B cell (primary cell): ENCODE measurements around the gene PRKN. TPM values are rescaled to one million over a fixed set of nuclear protein-coding genes. Genes with fewer than 3 reads are reported as not detected.

Experiments
- ATAC-seq: fragments of 200-7000 bp; cut with Tn5 transposase; one replicate; pipeline ENCODE4 v1.10.0; 2021; ENCODE audit warnings: low read depth, mild to moderate bottlenecking, moderate number of reproducible peaks, moderate library complexity
- CTCF ChIA-PET: fragments of 350-600 bp; sonication (Branson Sonifier 250); formaldehyde crosslinking; loops from one replicate; lab custom pipeline; 2021; ENCODE audit warnings: antibody characterized with exemption, inconsistent platforms; lab: Charles Lee
- POLR2A ChIA-PET: fragments of 350-600 bp; sonication (Branson Sonifier 250); formaldehyde crosslinking; loops from one replicate; lab custom pipeline; 2021; ENCODE audit warnings: antibody characterized with exemption; lab: Charles Lee
- DNase-seq: peaks from one replicate; pipeline ENCODE4 v3.0.0; 2013
- H2AFZ ChIP-seq: 2 replicates; pipeline ENCODE4 v1.6.1; 2012; ENCODE audit warnings: mild to moderate bottlenecking, low read depth, low read length; ENCODE audit not compliant: insufficient read depth, poor library complexity, severe bottlenecking
- H3K27ac ChIP-seq, 2 donors: 1 replicate in 1 of 2; 2 replicates in 1 of 2; pipeline ENCODE4 v1.5.1; 2012 to 2013; ENCODE audit warnings: low read length in 2 of 2, mild to moderate bottlenecking in 2 of 2, moderate library complexity in 1 of 2
- H3K27me3 ChIP-seq, 4 experiments: fragments of 200-600 bp in 1 of 4; sonication (generic) in 1 of 4; replicated peaks in 1 of 4; 1 replicate in 2 of 4; 2 replicates in 2 of 4; pipeline versions ENCODE4 v1.6.1 to v1.7.0; 2013 to 2016; ENCODE audit warnings: low read length in 3 of 4, mild to moderate bottlenecking in 2 of 4, mixed read lengths in 1 of 4, moderate library complexity in 1 of 4; ENCODE audit not compliant: insufficient read depth in 4 of 4, control insufficient read depth in 3 of 4; ENCODE audit errors: control extremely low read depth in 1 of 4
- H3K36me3 ChIP-seq, 2 experiments: replicated peaks in 1 of 2; 1 replicate in 1 of 2; 2 replicates in 1 of 2; pipeline versions ENCODE4 v1.6.1 to v1.7.1; 2013; ENCODE audit warnings: low read length in 1 of 2; ENCODE audit not compliant: insufficient read depth in 2 of 2, control insufficient read depth in 1 of 2; ENCODE audit errors: control extremely low read depth in 1 of 2, extremely low read depth in 1 of 2
- H3K4me1 ChIP-seq, 2 donors: fragments of 200-600 bp in 1 of 2; sonication (generic) in 1 of 2; 1 replicate in 1 of 2; 2 replicates in 1 of 2; pipeline versions ENCODE4 v1.5.1 to v1.6.1; 2013 to 2017; ENCODE audit warnings: low read length in 2 of 2; ENCODE audit not compliant: control insufficient read depth in 2 of 2, insufficient read depth in 2 of 2
- H3K4me2 ChIP-seq: replicated peaks from 2 replicates; pipeline ENCODE3; 2012; ENCODE audit warnings: mild to moderate bottlenecking, low read depth, low read length; ENCODE audit not compliant: poor library complexity, severe bottlenecking
- H3K4me3 ChIP-seq, 5 experiments: fragments of 200-600 bp in 1 of 5; sonication (generic) in 1 of 5; 1 replicate in 3 of 5; 2 replicates in 2 of 5; pipeline versions ENCODE4 v1.5.1 to v1.7.0; 2011 to 2016; ENCODE audit warnings: low read length in 4 of 5, mild to moderate bottlenecking in 4 of 5, low read depth in 2 of 5, control low read depth in 1 of 5, moderate library complexity in 1 of 5; ENCODE audit not compliant: insufficient read depth in 1 of 5; ENCODE audit errors: control extremely low read depth in 1 of 5, extremely low read depth in 1 of 5
- H3K79me2 ChIP-seq: fragments of 200-600 bp; sonication (generic); one replicate; pipeline ENCODE4 v1.6.0; 2016; ENCODE audit warnings: low read length; ENCODE audit not compliant: control insufficient read depth, insufficient read depth
- H3K9ac ChIP-seq: fragments of 200-600 bp; sonication (generic); 2 replicates; pipeline ENCODE4 v1.6.1; 2017; ENCODE audit warnings: mild to moderate bottlenecking, low read length, moderate library complexity
- H3K9me3 ChIP-seq, 3 donors: one replicate each; pipeline versions ENCODE4 v1.6.1 to v1.7.1; 2013; ENCODE audit warnings: low read length in 2 of 3; ENCODE audit not compliant: control insufficient read depth in 2 of 3, insufficient read depth in 1 of 3; ENCODE audit errors: control extremely low read depth in 1 of 3
- H4K20me1 ChIP-seq: 2 replicates; pipeline ENCODE4 v1.6.0; 2012; ENCODE audit warnings: mild to moderate bottlenecking, low read length; ENCODE audit not compliant: insufficient read depth, control insufficient read depth, poor library complexity, severe bottlenecking
- H3K27ac Mint-ChIP-seq: one replicate; pipeline ENCODE4 v1.8.0; 2021; ENCODE audit warnings: mixed read lengths
- H3K27me3 Mint-ChIP-seq: one replicate; pipeline ENCODE4 v1.8.0; 2021; ENCODE audit warnings: mixed read lengths
- H3K4me1 Mint-ChIP-seq: one replicate; pipeline ENCODE4 v1.8.0; 2021; ENCODE audit warnings: mixed read lengths
- H3K4me3 Mint-ChIP-seq: one replicate; pipeline ENCODE4 v1.8.0; 2021; ENCODE audit warnings: mixed read lengths
- H3K9me3 Mint-ChIP-seq: one replicate; pipeline ENCODE4 v1.8.0; 2022; ENCODE audit warnings: mixed read lengths; ENCODE audit not compliant: insufficient read depth
- EZH2 ChIP-seq: IDR thresholded peaks from 2 replicates; pipeline ENCODE4 v1.6.1; 2012; ENCODE audit warnings: borderline replicate concordance, low read depth, mild to moderate bottlenecking, moderate library complexity, low read length; ENCODE audit not compliant: insufficient read depth, poor library complexity, severe bottlenecking
- WGBS: methylation state at CpG from one replicate; pipeline ENCODE4 v1.1.5; 2013; ENCODE audit warnings: missing lambda C conversion rate; ENCODE audit not compliant: insufficient coverage; 5-methylcytosine and 5-hydroxymethylcytosine counted together
- intact Hi-C: fragments of 100-400 bp; cut with micrococcal nuclease; formaldehyde crosslinking; loops from one replicate; pipeline ENCODE4 v1.10.0; 2022
- polyA plus RNA-seq: library from polyadenylated mRNA; depleted of rRNA; stranded (reverse); fragments of >200 nt; gene quantifications from 2 replicates; pipeline ENCODE4 v1.2.3, GENCODE V29; 2012
- total RNA-seq, 2 donors: library from RNA; stranded (reverse); fragments of 120-200 nt in 1 of 2; gene quantifications; 1 replicate in 1 of 2; 2 replicates in 1 of 2; pipeline versions ENCODE4 v1.2.3 to v1.2.4, GENCODE V29; 2013 to 2022
- TF ChIP-seq, protein P1 (sequence below): fragments of 200-600 bp; IDR thresholded peaks from one replicate; pipeline ENCODE4 v1.8.0; 2022; ENCODE audit warnings: antibody characterized with exemption, mild to moderate bottlenecking

PRKN gene
- total and polyA plus RNA-seq, 2 donors (not counting 1 experiment from before 2014, with no cell fraction given): 1.6 to 6.2 TPM

DNA sequence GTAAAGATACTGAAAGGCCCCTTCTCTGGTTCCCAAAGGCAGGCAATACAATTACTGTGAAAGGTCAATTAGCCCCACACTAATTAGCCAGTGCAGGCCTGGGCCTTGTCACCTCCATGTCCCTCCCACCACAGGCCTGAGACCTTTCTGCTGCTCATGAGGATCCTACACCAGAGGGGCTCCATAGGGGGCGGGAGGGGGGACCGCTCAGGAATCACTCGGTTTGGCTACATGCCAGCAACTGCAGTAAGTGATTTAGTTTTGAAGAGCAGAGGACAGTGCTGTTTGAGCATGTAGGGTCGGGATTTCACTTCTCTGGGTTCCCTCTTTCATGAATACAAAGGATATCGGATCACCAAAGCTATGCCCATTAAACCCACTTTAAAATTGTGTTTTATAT is 455.6 kb downstream of the PRKN start:
- CTCF ChIA-PET: no interaction called here
- WGBS: 87% methylated on average over 3 of the region's 5 CpGs
- H3K79me2 ChIP-seq: no peaks in the 10 kb centered on the region

DNA sequence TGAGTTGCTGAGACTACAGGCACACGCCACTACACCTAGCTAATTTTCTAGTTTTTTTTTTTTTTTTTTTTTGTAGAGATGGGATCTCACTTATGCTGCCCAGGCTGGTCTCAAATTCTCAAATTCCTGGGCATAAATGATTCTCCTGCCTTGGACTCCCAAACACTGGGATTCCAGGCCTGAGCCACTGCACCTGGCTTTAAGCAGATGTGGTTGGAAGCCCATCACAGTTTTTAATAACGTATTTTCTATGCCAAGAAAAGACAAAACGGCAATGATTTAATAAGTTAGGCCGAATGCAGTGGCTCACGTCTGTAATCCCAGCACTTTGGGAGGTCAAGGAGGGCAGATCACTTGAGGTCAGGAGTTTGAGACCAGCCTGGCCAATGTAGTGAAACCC is 456.6 kb downstream of the PRKN start:
- Histone ChIP-seq H3K4me1 (no peaks in the 10 kb centered on the region), H3K27ac (no peak overlapping the region), H2AFZ (no peak overlapping the region), H3K9me3 (peaks cover 0 to 7% (median 0%) of the 10 kb centered on the region in 3 donors), H3K79me2 (no peaks in the 10 kb centered on the region), H3K9ac (no peak overlapping the region), H3K36me3 (no peaks in the 10 kb centered on the region), H3K4me2 (no peak overlapping the region), H3K27me3 (no peaks in the 10 kb centered on the region), H4K20me1 (no peaks in the 10 kb centered on the region), H3K4me3 (no peak overlapping the region)
- Mint-ChIP-seq H3K27ac (no peak overlapping the region), H3K4me1 (no peaks in the 10 kb centered on the region), H3K9me3 (peaks cover 2% of the 10 kb centered on the region), H3K27me3 (no peaks in the 10 kb centered on the region), H3K4me3 (no peak overlapping the region)
- no peak for TF ChIP-seq EZH2
- TF ChIP-seq, protein P1, sequence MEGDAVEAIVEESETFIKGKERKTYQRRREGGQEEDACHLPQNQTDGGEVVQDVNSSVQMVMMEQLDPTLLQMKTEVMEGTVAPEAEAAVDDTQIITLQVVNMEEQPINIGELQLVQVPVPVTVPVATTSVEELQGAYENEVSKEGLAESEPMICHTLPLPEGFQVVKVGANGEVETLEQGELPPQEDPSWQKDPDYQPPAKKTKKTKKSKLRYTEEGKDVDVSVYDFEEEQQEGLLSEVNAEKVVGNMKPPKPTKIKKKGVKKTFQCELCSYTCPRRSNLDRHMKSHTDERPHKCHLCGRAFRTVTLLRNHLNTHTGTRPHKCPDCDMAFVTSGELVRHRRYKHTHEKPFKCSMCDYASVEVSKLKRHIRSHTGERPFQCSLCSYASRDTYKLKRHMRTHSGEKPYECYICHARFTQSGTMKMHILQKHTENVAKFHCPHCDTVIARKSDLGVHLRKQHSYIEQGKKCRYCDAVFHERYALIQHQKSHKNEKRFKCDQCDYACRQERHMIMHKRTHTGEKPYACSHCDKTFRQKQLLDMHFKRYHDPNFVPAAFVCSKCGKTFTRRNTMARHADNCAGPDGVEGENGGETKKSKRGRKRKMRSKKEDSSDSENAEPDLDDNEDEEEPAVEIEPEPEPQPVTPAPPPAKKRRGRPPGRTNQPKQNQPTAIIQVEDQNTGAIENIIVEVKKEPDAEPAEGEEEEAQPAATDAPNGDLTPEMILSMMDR: no peak
- POLR2A ChIA-PET: no interaction called here
- intact Hi-C loops: no loop called here
- WGBS: 95% methylated on average over 3 of the region's 5 CpGs
- ATAC-seq: no peak
- CTCF ChIA-PET: no interaction called here
- no peak for DNase-seq

More for the DNA sequence above, 455.6 kb downstream of the PRKN start:
- no peak overlapping the region for H2AFZ ChIP-seq
- no peaks in the 10 kb centered on the region for H3K4me1 ChIP-seq
- H3K27ac ChIP-seq: no peak overlapping the region
- intact Hi-C loops: no loop called here
- H3K4me2 ChIP-seq: no peak overlapping the region
- no peak overlapping the region for H3K4me3 ChIP-seq
- no peaks in the 10 kb centered on the region for H3K27me3 ChIP-seq
- no peaks in the 10 kb centered on the region for H3K36me3 ChIP-seq
- no peak for TF ChIP-seq EZH2
- TF ChIP-seq, protein P1: no peak
- H3K9ac ChIP-seq: no peak overlapping the region
- Mint-ChIP-seq H3K27me3 (no peaks in the 10 kb centered on the region), H3K9me3 (peaks cover 2% of the 10 kb centered on the region), H3K27ac (no peak overlapping the region), H3K4me3 (no peak overlapping the region), H3K4me1 (no peaks in the 10 kb centered on the region)
- H4K20me1 ChIP-seq: no peaks in the 10 kb centered on the region
- peaks cover 0 to 7% (median 0%) of the 10 kb centered on the region in 3 donors for H3K9me3 ChIP-seq
- POLR2A ChIA-PET: no interaction called here
- DNase-seq (no peak), ATAC-seq (no peak)
